ENCODE results near the gene PNMA8C.
"Not testable (repeated sequence)": the region's sequence is repeated elsewhere in the genome, so short reads cannot be mapped to it uniquely, and the experiment has no call there.

PNMA8C gene

GRCh38 chr19:46386996-46387712 lies 41.6 kb downstream of the PNMA8C start:
- no peak for DNase-seq

GRCh38 chr19:46386151-46386550 lies 42.6 kb downstream of the PNMA8C start:
- DNase-seq: no peak

GRCh38 chr19:46385636-46386035 lies 43.1 kb downstream of the PNMA8C start:
- DNase-seq: no peak

- no peak for DNase-seq
Observed at GRCh38 chr19:46384396-46384795, 44.3 kb downstream of the PNMA8C start.

- DNase-seq: no peak
Observed at GRCh38 chr19:46383846-46384245, 44.9 kb downstream of the PNMA8C start.

- no peak for DNase-seq
Observed at GRCh38 chr19:46383171-46383815, 45.4 kb downstream of the PNMA8C start.

- DNase-seq: no peak
Observed at GRCh38 chr19:46381756-46382345, 46.9 kb downstream of the PNMA8C start.

- no peak for DNase-seq
Observed at GRCh38 chr19:46381346-46381745, 47.4 kb downstream of the PNMA8C start.

GRCh38 chr19:46380690-46381089 lies 48.0 kb downstream of the PNMA8C start:
- no peak for DNase-seq

- peak; percentile 62 for DNase-seq
Observed at GRCh38 chr19:46378268-46378667, 50.5 kb downstream of the PNMA8C start.

- no peak for DNase-seq
Observed at GRCh38 chr19:46376241-46377153, 52.2 kb downstream of the PNMA8C start.

- not testable (repeated sequence) for DNase-seq
Observed at GRCh38 chr19:46375476-46376067, 53.2 kb downstream of the PNMA8C start.

All from amniotic stem cell (primary cell).